GM18498 (cell line): ENCODE results near the gene PCCA.
"Not testable (repeated sequence)": the region's sequence is repeated elsewhere in the genome, so short reads cannot be mapped to it uniquely, and the experiment has no call there.

Experiments used
- ATAC-seq: cut with Tn5 transposase; IDR thresholded peaks from one replicate; pipeline ENCODE4 v1.9.1; 2021; ENCODE audit warnings: mild to moderate bottlenecking, moderate library complexity; ENCODE audit not compliant: unreplicated experiment

Gene PCCA

GRCh38 chr13:100349594-100349993 lies 260.7 kb downstream of the PCCA start:
- ATAC-seq, result no peak

GRCh38 chr13:100350601-100351000 lies 261.7 kb downstream of the PCCA start:
- ATAC-seq, result no peak

- no peak for ATAC-seq
These were observed 267.5 kb downstream of the PCCA start for GRCh38 chr13:100356426-100356825.

GRCh38 chr13:100356889-100357288 lies 268.0 kb downstream of the PCCA start:
- ATAC-seq, result no peak

GRCh38 chr13:100357764-100358163 lies 268.9 kb downstream of the PCCA start:
- ATAC-seq, result no peak

GRCh38 chr13:100361504-100361903 lies 272.6 kb downstream of the PCCA start:
- ATAC-seq, result no peak

GRCh38 chr13:100362371-100362770 lies 273.5 kb downstream of the PCCA start:
- ATAC-seq, result no peak

GRCh38 chr13:100362781-100363180 lies 273.9 kb downstream of the PCCA start:
- no peak for ATAC-seq

- no peak for ATAC-seq
These were observed 274.4 kb downstream of the PCCA start for GRCh38 chr13:100363285-100363711.

- no peak for ATAC-seq
These were observed 275.0 kb downstream of the PCCA start for GRCh38 chr13:100363874-100364273.

- ATAC-seq, result no peak
These were observed 275.7 kb downstream of the PCCA start for GRCh38 chr13:100364591-100364990.

GRCh38 chr13:100365680-100366079 lies 276.8 kb downstream of the PCCA start:
- no peak for ATAC-seq

GRCh38 chr13:100378533-100378932 lies 289.6 kb downstream of the PCCA start:
- ATAC-seq, result no peak

GRCh38 chr13:100381595-100382224 lies 292.8 kb downstream of the PCCA start:
- ATAC-seq, result no peak

GRCh38 chr13:100382785-100383184 lies 293.9 kb downstream of the PCCA start:
- ATAC-seq, result no peak

GRCh38 chr13:100387416-100387815 lies 298.5 kb downstream of the PCCA start:
- ATAC-seq, result no peak

- ATAC-seq, result not testable (repeated sequence)
These were observed 299.3 kb downstream of the PCCA start for GRCh38 chr13:100388150-100388549.

GRCh38 chr13:100388923-100389322 lies 300.0 kb downstream of the PCCA start:
- ATAC-seq, result no peak

- no peak for ATAC-seq
These were observed 300.7 kb downstream of the PCCA start for GRCh38 chr13:100389617-100390016.

GRCh38 chr13:100392709-100393630 lies 304.1 kb downstream of the PCCA start:
- no peak for ATAC-seq

GRCh38 chr13:100394005-100394695 lies 305.3 kb downstream of the PCCA start:
- peak; percentile 91 for ATAC-seq
